D341Med (cell line): ENCODE results near the gene FBXO48.
A peak's percentile ranks its signal among the peaks of the same experiment; 100 is the strongest.
"Not testable (repeated sequence)": the region's sequence is repeated elsewhere in the genome, so short reads cannot be mapped to it uniquely, and the experiment has no call there.

Source experiments
- DNase-seq: peaks from one replicate; pipeline ENCODE4 v3.0.0; 2012; ENCODE audit warnings: low spot score

Gene FBXO48

DNA sequence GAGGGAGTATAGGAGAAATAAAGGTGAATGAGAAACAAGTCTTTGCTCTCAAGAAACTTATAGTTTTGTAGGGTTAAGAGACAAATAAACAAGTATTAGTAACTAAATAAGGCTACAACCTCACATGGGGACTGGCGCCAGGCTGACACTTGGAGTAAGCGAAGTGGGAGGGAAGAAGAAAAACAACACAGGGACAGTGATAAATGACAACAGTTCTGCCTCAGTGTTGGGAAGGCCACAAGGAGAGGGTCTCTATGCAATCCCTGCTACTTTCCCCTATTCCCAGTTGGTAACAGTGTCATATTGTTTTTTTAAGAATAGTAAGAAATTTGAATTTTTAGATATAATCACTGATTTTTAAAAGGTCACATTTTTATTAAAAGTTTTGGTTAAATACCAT, 4.3 kb upstream of the FBXO48 start:
- DNase-seq: no peak

DNA sequence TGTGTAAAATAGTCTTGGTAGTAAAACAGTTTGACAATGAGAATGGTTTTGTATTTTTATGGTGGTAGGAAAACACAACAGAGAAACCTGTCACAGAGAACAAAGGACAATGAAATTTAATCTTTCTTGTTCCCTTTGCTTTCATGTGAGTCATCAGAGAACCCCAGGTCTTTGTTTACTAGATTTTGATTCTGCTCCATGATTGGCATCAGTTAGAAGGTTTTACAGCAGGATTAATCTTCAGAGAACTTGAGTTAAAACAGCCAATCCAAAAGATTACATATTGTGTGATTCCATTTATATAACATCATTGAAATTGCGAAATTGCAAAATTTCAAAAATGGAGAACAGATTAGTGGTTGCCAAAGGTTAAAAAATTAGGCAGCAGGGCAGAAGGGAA, 2.8 kb upstream of the FBXO48 start:
- no peak for DNase-seq

DNA sequence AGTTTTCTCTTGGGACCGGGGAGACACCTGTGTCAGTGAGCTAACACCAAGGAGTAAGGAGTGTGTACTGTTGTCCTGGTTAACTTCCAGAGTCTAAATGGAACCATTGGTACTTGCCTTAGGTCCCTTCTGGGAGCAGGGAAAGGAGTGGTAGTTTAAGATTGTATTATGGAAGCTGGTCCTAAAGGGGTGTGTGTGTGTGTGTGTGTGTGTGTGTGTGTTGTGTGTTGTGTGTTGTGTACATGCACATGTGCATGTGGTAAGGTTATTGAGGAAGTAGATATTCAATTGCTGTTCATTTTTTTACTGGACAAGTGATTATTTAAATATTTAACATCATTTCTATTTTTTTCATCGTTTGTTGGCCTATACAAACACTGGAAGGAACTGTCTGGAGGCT, 1.7 kb upstream of the FBXO48 start:
- no peak for DNase-seq

DNA sequence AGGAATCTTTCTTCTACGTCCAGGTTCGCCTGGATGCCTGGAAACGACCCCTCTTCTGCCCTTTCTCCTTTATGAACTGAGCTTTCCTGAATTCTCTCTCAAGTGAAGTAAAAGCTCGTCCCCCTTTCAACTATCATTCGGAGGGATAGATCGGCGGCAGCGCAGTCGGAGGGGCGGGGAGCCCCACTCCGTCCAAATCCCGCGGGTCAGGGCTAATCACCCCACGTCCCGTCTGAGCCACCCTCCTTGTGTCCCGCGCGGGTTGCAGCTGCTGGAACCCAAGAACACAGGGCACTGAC, 367 bp downstream of the FBXO48 start:
- no peak for DNase-seq

DNA sequence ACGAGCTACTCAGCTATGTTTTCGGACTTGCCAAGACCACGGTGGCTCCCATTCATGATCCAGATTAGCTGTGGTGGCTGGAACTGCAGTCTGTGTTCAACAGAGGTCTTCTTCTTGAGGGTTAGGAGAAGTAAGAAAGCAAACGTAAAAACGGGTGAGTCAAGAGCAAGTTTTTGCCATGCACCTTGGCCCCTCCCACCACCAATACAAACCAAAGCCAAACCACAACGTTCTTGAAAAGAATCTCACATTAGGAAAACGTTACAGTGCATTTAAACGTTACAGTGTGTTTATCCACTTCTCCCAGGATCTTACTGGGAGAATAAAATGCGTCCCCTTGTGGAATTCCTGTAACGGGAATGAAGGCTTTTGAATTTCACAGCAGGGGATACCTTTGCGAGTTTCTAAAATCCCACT, 725 bp downstream of the FBXO48 start:
- no peak for DNase-seq

DNA sequence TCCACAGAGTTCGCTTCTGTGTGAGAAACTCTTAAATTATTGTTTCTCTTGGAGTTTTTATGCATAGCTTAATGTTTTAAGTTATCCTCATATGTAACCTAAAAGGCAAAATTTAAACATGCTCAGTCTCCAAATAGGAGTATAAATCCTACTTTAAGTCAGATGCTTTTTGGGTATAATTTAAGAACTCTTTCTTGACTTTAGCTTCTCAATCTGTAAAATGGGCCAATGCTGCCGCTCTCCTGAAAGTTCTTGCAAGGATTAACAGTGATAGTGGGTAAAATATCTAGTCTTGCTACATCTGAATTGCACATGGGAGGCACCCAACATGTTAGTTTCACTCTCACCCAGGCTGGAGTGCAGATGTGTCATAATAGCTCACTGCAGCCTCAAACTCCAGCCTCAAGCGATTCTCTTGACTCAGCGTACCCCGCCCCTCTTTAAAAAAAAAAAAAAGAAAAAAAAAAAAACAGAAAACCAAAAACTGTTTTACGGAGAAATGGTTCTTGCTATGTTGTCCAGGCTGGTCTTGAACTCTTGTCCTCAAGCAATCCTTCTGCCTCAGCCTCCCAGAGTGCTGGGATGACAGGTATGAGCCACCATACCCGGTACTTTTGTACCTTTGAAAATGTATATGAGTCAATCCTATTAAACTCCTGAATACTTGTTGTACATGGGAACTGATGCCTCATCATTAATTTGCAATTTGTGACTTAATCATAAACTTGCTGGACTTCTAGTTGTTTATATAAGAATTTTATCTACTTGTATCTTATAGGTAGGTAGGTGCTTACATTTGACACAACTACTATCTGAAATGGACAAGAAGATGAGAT, 1.8 kb downstream of the FBXO48 start:
- no peak for DNase-seq

DNA sequence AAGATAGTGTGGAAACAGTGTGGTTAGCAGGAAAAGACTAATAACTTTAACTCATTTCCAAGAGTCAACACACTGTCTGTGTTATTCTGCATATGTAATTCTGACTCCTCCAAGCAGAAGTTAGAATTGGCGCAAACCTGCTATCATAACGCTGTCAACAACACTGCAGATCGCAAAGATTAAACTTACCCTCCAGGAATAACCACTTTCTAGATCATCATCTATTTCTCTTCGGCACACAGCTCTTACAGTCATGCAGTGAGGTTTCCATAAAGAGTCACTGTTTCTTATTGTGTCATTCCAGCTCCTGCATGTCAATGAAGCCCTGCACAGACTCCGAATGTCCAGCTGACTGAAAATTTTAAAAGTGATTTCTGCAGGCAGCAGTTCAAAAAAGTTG, 2.4 kb downstream of the FBXO48 start:
- DNase-seq: no peak

DNA sequence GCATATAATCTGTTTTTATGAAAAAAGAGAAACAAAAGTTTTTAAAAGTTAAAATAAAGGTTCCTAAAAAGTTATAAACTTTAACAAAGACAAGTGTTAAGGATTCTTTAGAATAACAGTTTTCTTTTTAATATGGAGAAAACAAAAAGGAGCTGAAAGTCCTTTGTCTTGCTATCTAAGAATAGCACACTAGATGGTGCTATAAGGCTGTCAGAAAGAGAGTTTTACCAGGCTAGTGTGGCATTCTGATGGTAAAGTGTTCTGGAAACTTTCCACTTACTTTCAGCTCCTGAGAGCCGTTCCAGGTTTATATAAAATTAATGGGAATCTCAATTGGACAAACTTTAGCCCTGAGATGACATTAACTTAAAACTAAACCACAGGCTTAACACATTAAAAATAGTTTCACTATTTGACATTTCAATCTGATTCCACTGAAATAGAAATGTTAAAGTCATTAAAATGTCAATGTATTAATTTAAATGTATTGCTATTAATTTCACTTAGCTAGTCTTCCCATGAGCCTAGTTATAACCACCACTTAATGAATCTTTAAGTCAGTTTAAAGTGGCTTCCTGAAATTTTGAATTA, 3.7 kb downstream of the FBXO48 start:
- DNase-seq: no peak

DNA sequence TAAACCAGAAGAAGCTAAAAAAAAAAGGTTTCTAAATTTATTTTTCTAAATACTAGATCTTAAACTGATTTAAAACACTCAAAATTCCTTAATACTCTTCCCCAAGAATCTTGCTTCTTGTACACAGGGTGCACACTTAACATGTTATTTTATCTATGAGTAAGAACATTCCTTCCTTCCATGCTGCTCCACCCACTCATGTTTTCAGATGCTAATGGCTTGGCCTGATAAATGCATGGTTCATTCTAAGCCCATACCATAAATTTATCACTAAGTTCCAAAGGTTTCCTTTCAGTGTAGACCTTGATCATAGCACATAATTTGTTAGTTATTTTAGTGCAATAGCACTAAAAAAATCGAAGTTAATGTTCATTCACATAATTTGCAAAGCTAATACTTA, 8.1 kb downstream of the FBXO48 start:
- DNase-seq: no peak

DNA sequence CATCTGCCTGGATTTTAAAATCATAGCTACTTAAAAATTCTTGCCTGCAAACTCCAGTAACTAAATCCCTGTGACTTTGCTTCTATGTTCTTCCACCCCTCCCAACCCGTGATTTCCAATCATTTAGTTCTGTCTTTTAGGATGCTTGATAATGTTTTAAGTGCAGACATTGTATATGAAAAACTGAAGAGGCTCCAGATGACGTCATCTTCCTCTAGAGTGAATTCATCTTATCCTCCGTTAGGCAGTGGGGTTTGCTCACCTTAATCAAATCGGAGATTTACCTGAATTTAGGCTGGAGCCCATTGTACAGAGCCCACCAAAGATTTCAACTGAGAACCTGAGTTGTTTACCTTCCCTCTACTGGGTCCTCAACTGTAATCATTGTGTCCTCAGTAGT, 10.9 kb downstream of the FBXO48 start:
- no peak for DNase-seq

DNA sequence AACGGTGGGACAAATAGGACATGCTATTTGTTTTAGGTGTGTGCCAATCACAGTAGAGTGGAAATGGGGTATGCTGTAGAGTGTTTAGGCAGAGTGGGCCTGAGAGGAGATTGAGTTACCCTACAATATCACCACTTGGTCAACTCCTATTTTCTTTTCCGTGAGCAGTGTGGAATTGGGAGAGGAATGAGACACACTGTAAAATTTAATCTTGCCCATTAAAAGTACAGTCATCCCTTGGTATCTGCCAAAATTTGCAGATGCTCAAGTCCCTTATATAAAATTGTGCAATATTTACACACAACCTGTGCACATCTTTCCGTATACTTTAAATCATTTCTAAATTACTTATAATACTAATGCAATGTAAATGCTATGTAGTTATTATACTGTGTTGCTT, 12.4 kb downstream of the FBXO48 start:
- no peak for DNase-seq

DNA sequence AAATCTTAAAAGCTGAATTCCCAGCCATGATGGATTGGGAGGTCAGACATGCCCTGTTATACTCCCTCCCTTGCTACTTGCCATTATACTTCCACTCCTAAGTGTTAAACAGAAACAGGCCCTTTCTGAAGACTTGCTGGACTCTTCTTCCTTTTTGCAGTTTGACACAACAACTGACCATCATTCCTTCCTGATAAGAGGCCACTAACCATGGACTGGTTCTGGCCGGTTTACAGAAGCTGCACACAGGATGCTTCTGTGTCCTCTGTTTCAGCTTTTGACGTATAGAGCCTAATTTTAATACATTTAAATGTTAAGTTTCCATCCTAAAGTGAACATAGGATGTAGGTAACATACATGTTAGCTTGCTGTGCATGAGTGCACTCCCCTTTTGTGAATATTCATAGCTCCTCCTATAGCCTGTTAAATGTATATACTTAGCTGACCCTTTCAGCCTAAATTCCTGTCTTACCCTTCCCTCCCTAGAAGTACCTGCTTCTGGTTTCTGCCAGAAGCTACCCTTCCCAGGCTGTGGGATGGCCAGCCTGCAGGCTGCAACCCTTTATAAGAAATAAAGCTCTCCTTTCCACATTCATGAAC, 13.2 kb downstream of the FBXO48 start:
- DNase-seq: no peak

DNA sequence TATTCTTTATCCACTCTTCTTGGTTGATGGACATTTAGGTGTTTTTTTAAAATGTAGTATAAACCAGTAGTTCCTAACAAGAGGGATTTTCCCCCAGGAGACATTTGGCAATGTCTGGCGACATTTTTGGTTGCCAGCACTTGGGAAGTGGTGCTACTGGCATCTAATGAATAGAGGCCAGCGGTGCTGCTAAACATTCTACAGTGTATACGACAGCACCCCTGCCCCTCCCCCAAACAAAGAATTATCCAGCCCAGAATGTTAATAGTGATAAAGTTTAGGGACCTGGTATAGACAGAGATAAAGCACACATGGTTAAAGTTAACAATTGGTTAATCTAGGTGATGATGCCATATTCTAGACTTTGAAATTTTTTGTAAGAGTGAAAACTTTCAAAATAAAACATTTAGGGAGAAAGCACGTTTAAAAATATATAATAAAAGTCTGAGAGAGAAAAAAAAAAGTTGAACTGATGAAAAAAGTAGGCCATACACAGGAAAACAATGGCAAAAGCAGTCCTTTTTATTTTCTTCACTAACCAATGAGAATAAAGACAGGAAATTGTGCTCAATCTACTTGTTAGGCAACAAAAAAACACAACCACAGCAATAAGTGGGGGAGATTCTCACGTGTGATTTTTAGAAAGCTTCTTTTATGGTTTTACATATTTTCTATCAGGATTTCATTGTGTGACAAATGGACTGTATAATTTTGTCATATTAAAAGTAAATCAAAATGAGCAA, 14.8 kb downstream of the FBXO48 start:
- DNase-seq: no peak

DNA sequence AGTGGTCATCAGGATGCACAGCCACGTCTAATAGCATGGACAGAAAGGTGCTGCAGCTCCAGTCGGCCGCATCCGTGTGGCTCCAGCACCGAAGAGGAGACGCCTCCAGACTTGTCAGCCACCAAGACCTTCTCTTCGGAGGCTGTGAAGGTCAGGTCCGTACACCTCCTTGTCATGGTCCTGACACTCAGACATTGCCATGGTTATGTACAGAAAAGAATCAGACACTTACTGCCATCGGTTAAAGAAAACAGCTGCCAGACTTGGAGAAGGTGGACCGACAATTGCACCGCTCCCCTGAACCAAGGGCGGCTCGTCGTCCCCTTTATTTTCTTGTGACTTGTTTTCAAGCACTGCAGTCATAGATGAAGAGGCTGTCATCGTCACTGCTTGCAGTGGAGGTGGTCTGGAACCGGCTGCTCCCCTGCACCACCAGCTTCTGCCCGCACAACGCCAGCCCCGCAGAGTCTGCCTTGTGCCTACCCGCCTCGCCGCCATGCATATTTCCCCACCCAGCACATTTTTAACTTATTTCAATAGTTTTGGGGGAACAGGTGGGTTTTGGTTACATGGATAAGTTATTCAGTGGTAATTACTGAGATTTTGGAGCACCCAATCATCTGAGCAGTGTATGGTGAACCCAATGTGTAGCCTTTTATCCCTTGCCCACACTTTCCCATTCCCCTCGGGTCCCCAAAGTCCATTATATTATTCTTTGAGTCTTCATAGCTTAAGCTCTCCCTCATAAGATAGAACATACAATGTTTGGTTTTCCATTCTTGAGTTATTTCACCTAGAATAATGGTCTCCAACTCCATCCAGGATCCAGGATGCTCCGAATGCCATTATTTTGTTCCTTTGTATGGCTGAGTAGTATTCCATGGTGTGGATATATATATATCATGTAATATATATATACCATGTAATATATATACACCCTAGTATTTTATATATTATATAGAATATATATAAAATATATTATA, 18.1 kb downstream of the FBXO48 start:
- DNase-seq: no peak

DNA sequence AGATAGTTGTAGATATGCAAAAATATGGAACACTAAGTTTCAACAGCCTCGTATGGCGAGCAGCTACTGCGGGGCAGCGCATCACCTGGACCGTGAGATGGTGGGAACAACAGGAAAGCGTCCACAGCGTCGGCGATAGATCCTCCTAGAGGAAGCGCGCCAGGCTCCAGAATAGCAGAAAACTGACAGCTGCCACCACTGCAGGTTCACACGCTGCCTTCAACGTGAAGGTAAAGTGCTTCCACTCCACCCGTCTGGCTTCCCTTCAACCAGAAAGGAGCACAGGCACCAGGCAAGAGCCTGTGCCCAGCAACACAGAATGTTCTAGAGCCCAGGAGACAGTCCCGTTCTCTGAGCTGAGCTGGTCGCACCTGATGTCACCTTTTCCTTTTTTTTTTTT, 20.0 kb downstream of the FBXO48 start:
- no peak for DNase-seq

DNA sequence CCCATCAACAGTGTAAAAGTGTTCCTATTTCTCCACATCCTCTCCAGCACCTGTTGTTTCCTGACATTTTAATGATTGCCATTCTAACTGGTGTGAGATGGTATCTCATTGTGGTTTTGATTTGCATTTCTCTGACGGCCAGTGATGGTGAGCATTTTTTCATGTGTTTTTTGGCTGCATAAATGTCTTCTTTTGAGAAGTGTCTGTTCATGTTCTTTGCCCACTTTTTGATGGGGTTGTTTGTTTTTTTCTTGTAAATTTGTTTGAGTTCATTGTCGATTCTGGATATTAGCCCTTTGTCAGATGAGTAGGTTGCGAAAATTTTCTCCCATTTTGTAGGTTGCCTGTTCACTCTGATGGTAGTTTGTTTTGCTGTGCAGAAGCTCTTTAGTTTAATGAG, 20.7 kb downstream of the FBXO48 start:
- not testable (repeated sequence) for DNase-seq

DNA sequence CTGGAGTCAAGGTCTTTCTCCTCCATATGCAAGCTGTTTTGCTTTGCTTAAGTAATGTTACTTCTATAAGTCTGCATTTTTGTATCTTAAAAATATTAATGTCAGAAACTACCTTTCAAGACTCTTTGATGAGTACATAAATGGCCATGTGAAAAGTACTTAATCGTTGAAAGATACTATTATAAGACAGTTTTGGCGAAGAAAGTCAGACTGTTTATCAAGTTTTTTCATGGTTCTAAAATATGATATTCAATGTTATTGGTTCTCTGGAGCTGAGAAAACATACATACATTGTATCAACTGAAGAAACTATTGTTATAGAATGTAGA, 25.1 kb downstream of the FBXO48 start:
- no peak for DNase-seq

DNA sequence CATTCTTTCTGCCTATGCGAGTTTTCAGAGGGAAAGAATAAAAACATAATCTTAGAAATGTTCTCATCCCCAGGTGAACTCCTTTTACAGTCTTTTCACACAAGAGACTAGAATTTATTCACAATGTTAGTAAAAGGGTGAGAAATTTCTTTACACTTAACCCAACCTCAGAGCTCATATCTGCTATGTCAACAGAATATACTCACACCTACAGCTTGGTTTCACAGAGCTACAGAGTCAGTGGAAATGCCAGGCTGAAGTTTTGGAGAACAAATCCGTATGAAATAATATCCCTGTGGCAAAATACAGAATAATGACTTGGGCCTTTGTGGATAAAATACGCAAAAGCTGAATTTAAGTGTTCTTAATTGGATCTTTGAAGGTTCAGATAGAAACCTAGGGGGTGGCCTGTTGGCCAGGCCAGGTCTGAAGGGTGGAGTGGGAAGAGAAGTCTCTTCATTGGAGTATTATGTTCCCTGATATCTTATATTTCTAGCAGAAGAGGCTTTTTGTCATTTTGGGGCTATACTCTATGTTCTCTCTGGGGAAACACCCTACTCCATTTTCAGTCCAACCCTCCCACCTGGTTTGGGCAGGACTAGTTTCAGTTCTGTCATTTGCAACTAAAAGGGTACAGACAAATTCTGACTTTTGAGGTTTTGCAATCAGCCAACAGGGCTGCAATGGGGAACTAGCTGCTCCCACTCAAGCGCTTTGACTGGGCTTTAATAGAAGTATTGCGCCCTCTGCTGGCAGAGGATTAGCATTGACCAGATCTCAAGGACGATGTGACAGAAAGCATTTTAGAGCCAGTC, 25.7 kb downstream of the FBXO48 start:
- peak; percentile 66 for DNase-seq

DNA sequence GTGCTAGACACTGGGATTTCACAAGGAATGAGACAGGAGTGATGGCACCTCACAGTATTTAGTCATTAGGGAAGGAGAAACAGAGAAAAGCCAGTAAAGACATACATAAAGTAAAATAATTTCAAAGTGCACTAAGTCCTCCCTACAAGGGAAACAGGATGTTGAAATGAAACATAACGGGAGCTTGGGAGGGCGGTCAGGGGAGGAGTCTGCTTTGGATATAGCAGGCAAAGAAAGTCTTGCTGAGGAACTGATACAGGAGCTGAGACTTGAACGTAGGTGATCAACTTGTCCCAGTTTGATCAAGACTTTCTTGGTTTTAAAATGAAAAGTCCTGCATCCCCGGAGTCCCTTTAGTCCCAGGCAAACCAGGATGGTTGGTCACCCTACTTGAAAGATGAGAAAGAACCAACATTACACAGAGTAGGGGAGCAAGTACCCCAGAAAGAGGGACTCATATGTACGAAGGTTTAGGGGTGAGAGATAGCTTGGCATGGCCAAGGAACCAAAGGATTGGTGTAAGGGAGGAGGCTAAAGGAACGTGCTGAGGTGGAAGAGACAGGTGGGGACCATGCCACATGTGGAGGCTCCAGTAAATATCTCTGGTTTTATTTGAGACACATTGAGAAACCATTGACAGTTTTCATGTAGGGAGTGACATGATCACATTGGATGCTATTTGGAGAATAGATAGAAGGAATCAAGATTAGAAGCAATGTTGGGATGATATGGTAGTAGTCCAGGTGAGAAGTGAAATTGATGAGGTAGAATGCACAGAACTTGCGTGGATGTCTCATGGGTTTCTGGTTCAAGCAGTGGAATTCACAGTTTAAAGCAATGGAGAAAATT, 28.4 kb downstream of the FBXO48 start:
- DNase-seq: no peak

DNA sequence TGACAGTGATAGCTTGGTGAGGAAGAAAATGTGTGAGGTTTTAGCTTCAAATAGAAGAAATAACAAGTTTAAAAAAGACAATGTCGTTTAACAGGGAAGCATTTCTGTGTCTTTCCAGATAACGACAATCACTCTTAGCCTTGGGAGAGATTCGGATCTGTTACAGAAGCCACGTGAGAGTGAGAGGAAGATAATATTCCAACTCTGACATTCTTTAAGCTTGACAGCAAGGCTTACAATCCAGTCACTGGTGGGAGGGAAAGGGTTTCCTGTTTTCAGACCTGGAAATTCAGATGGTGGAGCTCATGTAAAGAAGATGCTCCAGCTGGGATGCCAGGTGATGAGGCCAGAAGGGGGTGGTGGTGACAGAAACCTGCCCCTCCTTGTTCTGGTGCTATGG, 30.8 kb downstream of the FBXO48 start:
- DNase-seq: no peak
